ENCODE data around the gene TMEM151B.

The TMEM151B gene

GRCh38 chr6:44272999-44273566 lies 2.8 kb downstream of the TMEM151B start:
- Histone ChIP-seq H3K9me2 (replicated peaks; ENCODE audit: low read depth, low read length) (no peaks in the 10 kb centered on the region), H3K9me3 (ENCODE audit: insufficient read depth, low read depth, low read length) (no peaks in the 10 kb centered on the region), H3K4me1 (ENCODE audit: insufficient read depth, low read length, poor library complexity, severe bottlenecking) (peaks cover 12% of the 10 kb centered on the region), H2AFZ (ENCODE audit: low read length) (no peak overlapping the region), H4K20me1 (ENCODE audit: insufficient read depth, low read length, poor library complexity, severe bottlenecking) (no peaks in the 10 kb centered on the region), H3K27me3 (ENCODE audit: insufficient read depth, low read length, poor library complexity, severe bottlenecking) (no peaks in the 10 kb centered on the region), H3K9ac (ENCODE audit: low read depth, low read length, poor library complexity, severe bottlenecking) (no peak overlapping the region), H3F3A (ENCODE audit: low read depth) (no peaks in the 10 kb centered on the region), H3K79me2 (ENCODE audit: insufficient read depth, low read length) (no peaks in the 10 kb centered on the region), H3K4me2 (ENCODE audit: low read depth, low read length, poor library complexity, severe bottlenecking) (no peak overlapping the region), H3K4me3 (ENCODE audit: low read length, poor library complexity, severe bottlenecking) (no peak overlapping the region), H3K36me3 (ENCODE audit: insufficient read depth, low read length) (no peaks in the 10 kb centered on the region)
- TF ChIP-seq CTCF (conservative IDR thresholded peaks at IDR 0.05; ENCODE audit: low read length) (no peak), EZH2phosphoT487 (IDR thresholded peaks at IDR 0.05; ENCODE audit: borderline replicate concordance) (no peak)

- TF ChIP-seq EZH2phosphoT487 (IDR thresholded peaks at IDR 0.05; ENCODE audit: borderline replicate concordance) = no peak
- no peak for TF ChIP-seq CTCF (conservative IDR thresholded peaks at IDR 0.05; ENCODE audit: low read length)
- Histone ChIP-seq H3K36me3 (ENCODE audit: insufficient read depth, low read length) (no peaks in the 10 kb centered on the region), H2AFZ (ENCODE audit: low read length) (no peak overlapping the region), H3K9me2 (replicated peaks; ENCODE audit: low read depth, low read length) (no peaks in the 10 kb centered on the region), H3K9ac (ENCODE audit: low read depth, low read length, poor library complexity, severe bottlenecking) (no peak overlapping the region), H3K4me1 (ENCODE audit: insufficient read depth, low read length, poor library complexity, severe bottlenecking) (peaks cover 6% of the 10 kb centered on the region), H3F3A (ENCODE audit: low read depth) (no peaks in the 10 kb centered on the region), H3K4me3 (ENCODE audit: low read length, poor library complexity, severe bottlenecking) (no peak overlapping the region), H3K4me2 (ENCODE audit: low read depth, low read length, poor library complexity, severe bottlenecking) (no peak overlapping the region), H3K9me3 (ENCODE audit: insufficient read depth, low read depth, low read length) (no peaks in the 10 kb centered on the region), H3K79me2 (ENCODE audit: insufficient read depth, low read length) (no peaks in the 10 kb centered on the region), H3K27me3 (ENCODE audit: insufficient read depth, low read length, poor library complexity, severe bottlenecking) (no peaks in the 10 kb centered on the region), H4K20me1 (ENCODE audit: insufficient read depth, low read length, poor library complexity, severe bottlenecking) (no peaks in the 10 kb centered on the region)
Measured at GRCh38 chr6:44273617-44274016, 3.4 kb downstream of the TMEM151B start.

- Histone ChIP-seq H3K27me3 (ENCODE audit: insufficient read depth, low read length, poor library complexity, severe bottlenecking) (no peaks in the 10 kb centered on the region), H2AFZ (ENCODE audit: low read length) (no peak overlapping the region), H3K36me3 (ENCODE audit: insufficient read depth, low read length) (no peaks in the 10 kb centered on the region), H3K9ac (ENCODE audit: low read depth, low read length, poor library complexity, severe bottlenecking) (no peak overlapping the region), H3K9me3 (ENCODE audit: insufficient read depth, low read depth, low read length) (no peaks in the 10 kb centered on the region), H3K4me2 (ENCODE audit: low read depth, low read length, poor library complexity, severe bottlenecking) (no peak overlapping the region), H3K79me2 (ENCODE audit: insufficient read depth, low read length) (no peaks in the 10 kb centered on the region), H3K4me3 (ENCODE audit: low read length, poor library complexity, severe bottlenecking) (no peak overlapping the region), H4K20me1 (ENCODE audit: insufficient read depth, low read length, poor library complexity, severe bottlenecking) (no peaks in the 10 kb centered on the region), H3F3A (ENCODE audit: low read depth) (no peaks in the 10 kb centered on the region), H3K9me2 (replicated peaks; ENCODE audit: low read depth, low read length) (no peaks in the 10 kb centered on the region), H3K4me1 (ENCODE audit: insufficient read depth, low read length, poor library complexity, severe bottlenecking) (no peaks in the 10 kb centered on the region)
- TF ChIP-seq EZH2phosphoT487 (IDR thresholded peaks at IDR 0.05; ENCODE audit: borderline replicate concordance) = no peak
- TF ChIP-seq CTCF (conservative IDR thresholded peaks at IDR 0.05; ENCODE audit: low read length) = no peak
Measured at GRCh38 chr6:44275271-44275748, 5.1 kb downstream of the TMEM151B start.

Data from Loucy (cell line).